GM12878 (cell line): ENCODE measurements around the gene F11. TPM values are rescaled to one million over a fixed set of nuclear protein-coding genes. Genes with fewer than 3 reads are reported as not detected.
A peak's percentile ranks its signal among the peaks of the same experiment; 100 is the strongest.

Experiments used
- ATAC-seq: fragments of 200-7000 bp; cut with Tn5 transposase; 3 replicates; pipeline ENCODE4 v1.9.1; 2020; ENCODE audit warnings: mild to moderate bottlenecking, moderate library complexity
- BruUV-seq: library from RNA; stranded (reverse); fragments of 400-500 nt; replicated peaks from 2 replicates; lab custom pipeline; 2021; lab: Mats Ljungman, UMichigan
- CTCF ChIA-PET: fragments of 300-600 bp; sonication (Branson Sonifier 250); formaldehyde crosslinking; extraction: SDS; loops from one replicate; lab custom pipeline; 2021; ENCODE audit warnings: inconsistent platforms; lab: Yijun Ruan, JAX
- POLR2A ChIA-PET: fragments of 350-600 bp; formaldehyde crosslinking; extraction: SDS; loops from one replicate; lab custom pipeline; 2021; ENCODE audit warnings: inconsistent platforms; lab: Charles Lee
- RAD21 ChIA-PET: fragments of 300-600 bp; sonication (Branson Sonifier 250); formaldehyde crosslinking; loops from one replicate; lab custom pipeline; 2023; ENCODE audit warnings: antibody characterized with exemption; ENCODE audit not compliant: unreplicated experiment; lab: Charles Lee
- SMC1A ChIA-PET: fragments of 300-600 bp; sonication (Branson Sonifier 250); formaldehyde crosslinking; loops from one replicate; lab custom pipeline; 2023; ENCODE audit not compliant: unreplicated experiment, uncharacterized antibody; lab: Charles Lee
- DNase-seq: peaks from one replicate; pipeline ENCODE4 v3.0.0-alpha.2; 2011; ENCODE audit warnings: low read depth, low spot score
- FAIRE-seq: peaks from 3 replicates; lab custom pipeline; 2011; peaks lifted over from hg19 to GRCh38; lab: Jason Lieb, UNC
- H2AFZ ChIP-seq: 2 replicates; pipeline ENCODE4 v1.6.0; 2011; ENCODE audit warnings: low read depth, low read length, control low read depth; ENCODE audit not compliant: control insufficient read depth
- H3K27ac ChIP-seq: 2 replicates; pipeline ENCODE4 v1.5.1; 2011; ENCODE audit warnings: control low read depth; ENCODE audit not compliant: control insufficient read depth, insufficient read depth
- H3K27me3 ChIP-seq, 2 experiments: replicated peaks in 1 of 2; 2 replicates each; pipeline versions ENCODE4 v1.6.0 to v1.6.1; 2011; ENCODE audit warnings: low read length in 1 of 2; ENCODE audit not compliant: control insufficient read depth in 2 of 2, insufficient read depth in 2 of 2
- H3K36me3 ChIP-seq, 2 experiments: 2 replicates each; pipeline ENCODE4 v1.5.1; 2011; ENCODE audit warnings: low read length in 1 of 2; ENCODE audit not compliant: control insufficient read depth in 2 of 2, insufficient read depth in 2 of 2
- H3K4me1 ChIP-seq: 2 replicates; pipeline ENCODE4 v1.6.1; 2011; ENCODE audit warnings: mild to moderate bottlenecking, low read length, moderate library complexity, mixed read lengths; ENCODE audit not compliant: control insufficient read depth, insufficient read depth
- H3K4me2 ChIP-seq: 2 replicates; pipeline ENCODE4 v1.6.0; 2011; ENCODE audit warnings: control low read depth; ENCODE audit not compliant: control insufficient read depth, insufficient read depth
- H3K4me3 ChIP-seq: fragments of 200-600 bp; sonication (generic); 2 replicates; pipeline ENCODE4 v1.5.1; 2016
- H3K79me2 ChIP-seq: 2 replicates; pipeline ENCODE4 v1.6.0; 2011; ENCODE audit warnings: low read length; ENCODE audit not compliant: control insufficient read depth, insufficient read depth
- H3K9ac ChIP-seq: 2 replicates; pipeline ENCODE4 v1.8.0; 2011; ENCODE audit warnings: low read length, control low read depth, mixed read lengths; ENCODE audit not compliant: control insufficient read depth, insufficient read depth
- H3K9me3 ChIP-seq: replicated peaks from 3 replicates; pipeline ENCODE4 v1.5.1; 2011; ENCODE audit warnings: mild to moderate bottlenecking, low read length; ENCODE audit not compliant: control insufficient read depth, insufficient read depth
- H4K20me1 ChIP-seq: 2 replicates; pipeline ENCODE4 v1.6.0; 2011; ENCODE audit not compliant: control insufficient read depth, insufficient read depth
- CREM ChIP-seq: IDR thresholded peaks from 2 replicates; pipeline ENCODE4 v1.6.1; 2014; ENCODE audit warnings: antibody characterized with exemption, low read depth
- EP300 ChIP-seq, 2 experiments: fragments of 150-350 bp in 1 of 2; IDR thresholded peaks; 2 replicates each; pipeline ENCODE4 v1.6.1; 2011 to 2012; ENCODE audit warnings: low read depth in 2 of 2, low read length in 2 of 2, borderline replicate concordance in 1 of 2, improper control_type of control experiment in 1 of 2, inconsistent platforms in 1 of 2; ENCODE audit not compliant: control insufficient read depth in 1 of 2
- HDAC2 ChIP-seq: fragments of 200-600 bp; sonication (generic); IDR thresholded peaks from 2 replicates; pipeline ENCODE4 v1.6.1; 2017
- NBN ChIP-seq: fragments of 450-650 bp; IDR thresholded peaks from 2 replicates; pipeline ENCODE4 v1.6.1; 2016
- NFYA ChIP-seq: IDR thresholded peaks from 2 replicates; pipeline ENCODE4 v1.6.1; 2011; ENCODE audit warnings: low read depth, mild to moderate bottlenecking, low read length, improper control_type of control experiment, borderline replicate concordance
- STAT1 ChIP-seq: fragments of 450-650 bp; conservative IDR thresholded peaks from 2 replicates; pipeline ENCODE4 v1.6.1; 2014; ENCODE audit warnings: antibody characterized with exemption, mild to moderate bottlenecking
- ZBTB40 ChIP-seq: fragments of 450-650 bp; IDR thresholded peaks from 2 replicates; pipeline ENCODE4 v1.6.1; 2016; ENCODE audit warnings: mild to moderate bottlenecking, moderate library complexity, borderline replicate concordance
- WGBS: methylation state at CpG from one replicate; pipeline ENCODE4 v1.1.6; 2016; ENCODE audit warnings: low lambda C conversion rate; ENCODE audit not compliant: insufficient replicate concordance, insufficient coverage; ENCODE audit errors: missing lambda C conversion rate; 5-methylcytosine and 5-hydroxymethylcytosine counted together
- in situ Hi-C: fragments of 300-500 bp; cut with MboI; formaldehyde crosslinking; loops from 9 replicates; pipeline ENCODE4 v1.14.3; 2018; ENCODE audit warnings: mixed read lengths
- intact Hi-C: fragments of 100-400 bp; cut with micrococcal nuclease; formaldehyde crosslinking; loops from one replicate; pipeline ENCODE4 v1.14.2; 2022; ENCODE audit not compliant: unreplicated experiment
- polyA plus RNA-seq, 11 experiments: library from polyadenylated mRNA; depleted of rRNA in 4 of 11; unstranded in 6 of 11; stranded (reverse) in 5 of 11; fragments of >200 nt; fragmentation: Nextera tagmentation in 4 of 11; fragmentation: Illumina TruSeq in 1 of 11; extraction: Ambion mirVana in 4 of 11; extraction: Trizol in 1 of 11; gene quantifications; 1 replicate in 1 of 11; 2 replicates in 10 of 11; pipeline versions ENCODE4 v1.2.1 to v1.2.3, GENCODE V29; 2011 to 2016; ENCODE audit warnings: inconsistent platforms in 2 of 11, missing spikeins in 2 of 11, low read depth in 1 of 11
- total RNA-seq, 4 experiments: library from RNA; depleted of rRNA in 3 of 4; stranded (reverse); fragments of >200 nt in 3 of 4; fragmentation: Illumina TruSeq in 1 of 4; extraction: Trizol in 1 of 4; gene quantifications; 2 replicates each; pipeline versions ENCODE4 v1.2.1 to v1.2.3, GENCODE V29; 2013 to 2021

F11 gene
- total and polyA plus RNA-seq, 10 of the 15 experiments (the other 5 are each of a cell fraction or from before 2014, with no cell fraction given) = not detected

DNA sequence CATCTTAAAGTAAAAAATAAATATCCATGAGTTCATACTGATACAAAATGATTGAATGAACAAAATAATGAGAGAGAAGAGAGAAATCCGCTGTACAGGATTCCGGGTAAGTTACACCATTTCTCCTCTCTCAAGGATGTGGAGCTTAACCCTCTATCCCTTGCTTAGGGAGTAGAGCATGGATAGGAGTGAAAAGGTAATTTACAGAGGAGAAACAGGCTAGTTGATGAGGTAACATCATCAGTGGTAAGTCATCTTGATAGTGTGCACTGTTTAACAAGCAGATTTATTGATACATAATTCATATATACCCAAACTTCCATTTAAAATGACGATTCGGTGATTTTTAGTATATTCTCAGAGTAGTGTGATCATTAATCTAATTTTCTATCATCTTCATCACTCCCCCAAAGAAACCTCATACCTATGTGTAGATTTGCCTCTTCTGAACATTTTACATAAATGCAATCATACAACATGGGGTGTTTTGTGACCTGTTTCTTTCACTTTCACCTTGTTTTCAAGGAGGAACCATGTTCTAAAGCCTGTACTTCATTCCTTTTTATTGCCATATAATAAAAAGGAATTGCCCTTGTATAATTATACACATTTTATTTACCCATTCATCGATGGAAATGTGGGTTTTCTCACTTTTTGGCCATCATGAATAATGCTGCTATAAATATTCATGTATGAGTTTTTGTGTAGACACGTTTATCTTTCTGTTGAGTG, 34.8 kb downstream of the F11 start (continued):
- TF ChIP-seq HDAC2 (no peak), CREM (no peak), EP300 (IDR thresholded peaks at IDR 0.05; ENCODE audit: borderline replicate concordance in 1 of 2, control insufficient read depth in 1 of 2, low read depth in 2 of 2, low read length in 2 of 2) (no peak)

GRCh38 chr4:186304216-186304615, 38.2 kb downstream of the F11 start:
- in situ Hi-C loops = no loop called here
- no peak for FAIRE-seq
- WGBS = 24% methylated on average over 5 of the region's 5 CpGs

More at GRCh38 chr4:186304216-186304615, 38.2 kb downstream of the F11 start:
- CTCF ChIA-PET = no interaction called here
- no peaks in the 10 kb centered on the region for H3K27me3 ChIP-seq
- intact Hi-C loops = no loop called here
- H3K4me1 ChIP-seq = no peaks in the 10 kb centered on the region
- no peaks in the 10 kb centered on the region for H3K79me2 ChIP-seq
- H3K4me2 ChIP-seq = no peak overlapping the region
- no peak overlapping the region for H3K4me3 ChIP-seq
- RAD21 ChIA-PET = no interaction called here
- DNase-seq (no peak), ATAC-seq (no peak)
- H4K20me1 ChIP-seq = no peaks in the 10 kb centered on the region
- no TSS peak for BruUV-seq
- H3K36me3 ChIP-seq = no peaks in the 10 kb centered on the region
- TF ChIP-seq STAT1 (no peak), NBN (no peak), NFYA (no peak), ZBTB40 (peak; percentile 60; the same call in 1 of the 2 replicates)
- H2AFZ ChIP-seq = no peak overlapping the region
- no peak overlapping the region for H3K9ac ChIP-seq
- no peak overlapping the region for H3K27ac ChIP-seq
- SMC1A ChIA-PET = interaction anchor here (1.4 kb wide), 1 partner anchor 16 kb away, joined by 5 read pairs; no protein-coding TSS in a partner anchor
- POLR2A ChIA-PET = no interaction called here
- H3K9me3 ChIP-seq = no peaks in the 10 kb centered on the region
